ENCODE measurements around the gene CGB3.
"Not testable (repeated sequence)": the region's sequence is repeated elsewhere in the genome, so short reads cannot be mapped to it uniquely, and the experiment has no call there.

- TF ChIP-seq CTCF, EP300, POLR2A, POLR2AphosphoS5 (IDR thresholded peaks at IDR 0.05): not testable (repeated sequence)
Observed at GRCh38 chr19:49050376-49051033, 26.4 kb upstream of the CGB3 start.
